NCI-H524 (cell line): Measurements from ENCODE around the gene MAP1LC3A.
A peak's percentile ranks its signal among the peaks of the same experiment; 100 is the strongest.
"Not testable (repeated sequence)": the region's sequence is repeated elsewhere in the genome, so short reads cannot be mapped to it uniquely, and the experiment has no call there.

ENCODE experiments used
- DNase-seq, 2 experiments: peaks; one replicate each; lab custom pipeline; 2025; lab: John Stamatoyannopoulos, UW

The MAP1LC3A gene

GRCh38 chr20:34558320-34559218, at the start of gene MAP1LC3A:
Gene MAP1LC3A (plus strand): TSS chr20:34558718. CDS start chr20:34558869, 151 bp downstream.
- DNase-seq: no peak

GRCh38 chr20:34510575-34510974, 47.9 kb upstream of the MAP1LC3A start:
- DNase-seq: no peak

DNA sequence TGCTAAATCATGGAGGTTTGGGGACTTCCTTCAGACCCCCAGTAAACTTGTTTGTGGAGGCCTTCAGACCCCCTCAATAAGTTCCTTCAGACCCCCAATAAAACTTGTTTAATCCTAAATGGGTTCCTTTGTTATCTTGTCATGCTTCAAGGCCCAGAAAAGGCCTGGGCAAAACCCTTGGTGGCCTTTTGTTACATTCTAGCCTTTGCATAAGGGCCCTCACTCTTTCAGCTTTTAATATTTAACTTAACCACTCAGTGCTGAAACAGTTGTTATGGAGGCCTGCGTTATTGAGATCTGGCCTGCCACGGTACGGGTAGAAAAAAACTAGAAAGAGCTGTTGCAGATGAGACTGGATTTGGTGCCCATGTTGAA, 46.6 kb upstream of the MAP1LC3A start:
- DNase-seq: no peak

DNA sequence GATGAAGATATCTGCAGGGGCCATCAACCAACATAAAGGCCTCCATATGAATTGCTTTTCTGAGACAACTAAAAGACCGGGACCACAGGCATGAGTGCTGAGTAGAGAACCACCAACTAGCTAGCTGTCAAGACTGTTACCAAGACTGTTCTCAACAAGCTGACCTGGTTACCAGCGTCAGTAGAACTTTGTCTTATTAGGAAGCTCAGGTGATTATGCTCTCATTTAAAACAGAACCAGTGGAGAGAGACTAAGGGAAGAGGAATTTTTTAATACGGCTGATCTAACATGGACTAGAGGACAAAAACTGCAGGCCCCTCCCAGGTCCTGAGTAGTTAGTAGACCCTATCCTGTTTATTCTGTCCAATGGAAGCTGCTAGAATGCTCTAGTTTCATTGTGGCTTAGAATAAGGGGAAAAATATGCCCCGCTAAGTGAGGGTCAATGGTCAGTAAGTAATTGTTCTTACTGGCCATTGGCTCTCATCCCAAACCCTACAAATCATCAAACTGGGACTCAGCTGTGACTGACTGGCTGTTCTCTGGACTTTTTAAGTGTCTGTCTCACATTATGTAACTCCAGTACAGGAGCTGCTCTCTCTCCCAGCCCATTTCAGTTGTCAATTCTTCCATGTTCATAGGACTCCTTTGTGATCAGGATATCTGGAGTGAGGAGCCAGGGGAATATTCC, 46.1 kb upstream of the MAP1LC3A start:
- no peak for DNase-seq

GRCh38 chr20:34512955-34513419, 45.5 kb upstream of the MAP1LC3A start:
- DNase-seq: no peak

GRCh38 chr20:34514034-34514433, 44.5 kb upstream of the MAP1LC3A start:
- not testable (repeated sequence) for DNase-seq

DNA sequence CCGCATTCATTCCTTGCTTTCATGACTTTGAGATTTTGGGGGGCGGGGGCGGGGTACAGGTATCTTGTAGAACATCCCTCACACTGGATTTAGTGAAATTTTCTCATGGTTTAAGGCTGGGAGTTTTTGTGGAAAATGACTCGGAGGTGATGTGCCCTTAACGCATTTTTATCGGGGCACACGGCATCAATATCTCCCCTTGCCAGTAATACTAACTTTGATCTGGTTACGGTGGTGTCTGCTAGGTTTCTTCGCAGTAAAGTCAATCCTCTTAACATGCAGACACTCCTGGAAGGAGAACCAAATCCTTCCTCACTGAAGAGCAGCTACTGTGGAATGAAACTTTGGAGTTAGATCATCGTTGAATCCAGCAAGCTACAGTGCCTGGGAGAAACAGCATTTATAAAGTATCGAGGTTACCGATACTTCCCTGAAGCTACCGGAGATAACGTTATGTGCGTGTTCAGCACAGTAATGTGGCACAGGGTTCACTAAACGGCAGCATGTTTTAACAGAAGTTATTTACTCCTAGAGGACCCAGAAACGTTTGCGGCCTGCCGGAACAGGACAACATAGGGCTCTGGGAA, 43.5 kb upstream of the MAP1LC3A start:
- DNase-seq: no peak

DNA sequence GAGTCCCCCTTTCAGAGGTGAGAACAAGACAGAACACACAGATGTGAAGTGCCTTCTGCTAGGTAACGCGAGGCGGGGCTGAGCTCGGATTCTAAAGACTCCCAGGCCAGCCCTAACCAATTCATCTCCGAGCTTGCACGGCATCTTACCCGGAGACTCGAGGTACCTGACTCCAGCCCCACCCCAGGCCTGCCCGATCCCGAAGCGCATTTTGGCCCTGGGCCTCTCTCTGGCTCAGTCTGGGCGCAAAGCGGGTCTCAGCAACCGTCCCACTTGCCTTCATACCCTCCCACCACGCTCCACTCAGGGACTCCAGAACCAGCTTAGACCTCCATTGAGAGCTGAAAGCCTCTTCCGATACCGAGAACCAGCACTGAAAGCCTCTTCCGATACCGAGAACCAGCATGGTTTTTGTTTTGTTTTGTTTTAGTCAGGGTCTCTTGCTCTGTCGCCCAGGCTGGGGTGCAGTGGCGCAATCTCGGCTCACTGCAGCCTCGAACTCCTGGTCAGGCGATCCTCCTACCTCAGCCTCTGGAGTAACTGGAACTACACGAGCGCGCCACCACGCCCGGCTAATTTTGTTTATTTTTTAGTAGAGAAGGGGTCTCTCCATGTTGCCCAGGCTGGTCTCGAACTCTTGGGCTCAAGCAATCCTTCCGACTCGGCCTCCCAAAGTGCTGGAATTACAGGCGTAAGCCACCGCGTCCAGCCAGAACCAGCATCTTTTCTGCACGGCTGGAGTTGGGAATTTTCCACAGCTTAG, 42.9 kb upstream of the MAP1LC3A start:
- peak; percentile 79 to 91 for DNase-seq

- peak; percentile 97 to 98 for DNase-seq
Observed at GRCh38 chr20:34516247-34517113, 42.0 kb upstream of the MAP1LC3A start, which contains the start of gene DYNLRB1. Gene DYNLRB1 (plus strand): TSS chr20:34516422. CDS start chr20:34516459, 37 bp downstream.

DNA sequence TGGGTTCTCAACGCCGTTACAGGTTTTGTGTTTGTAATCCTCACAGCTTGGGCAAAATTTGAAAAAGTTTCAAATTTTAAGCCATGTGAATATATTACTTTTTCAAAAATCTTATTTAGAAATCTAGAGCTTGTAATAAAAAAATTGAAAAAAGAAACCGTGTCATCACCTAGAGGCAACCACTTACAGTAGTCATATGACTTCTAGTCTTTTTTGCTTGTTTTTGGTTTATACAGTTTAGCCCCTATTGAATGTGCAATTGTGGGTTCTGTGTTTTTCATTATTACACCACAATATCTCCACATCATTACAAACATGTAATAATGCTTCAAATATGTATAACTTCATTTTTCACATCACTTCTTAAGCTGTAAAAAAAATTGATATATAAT, 41.4 kb upstream of the MAP1LC3A start:
- no peak for DNase-seq

DNA sequence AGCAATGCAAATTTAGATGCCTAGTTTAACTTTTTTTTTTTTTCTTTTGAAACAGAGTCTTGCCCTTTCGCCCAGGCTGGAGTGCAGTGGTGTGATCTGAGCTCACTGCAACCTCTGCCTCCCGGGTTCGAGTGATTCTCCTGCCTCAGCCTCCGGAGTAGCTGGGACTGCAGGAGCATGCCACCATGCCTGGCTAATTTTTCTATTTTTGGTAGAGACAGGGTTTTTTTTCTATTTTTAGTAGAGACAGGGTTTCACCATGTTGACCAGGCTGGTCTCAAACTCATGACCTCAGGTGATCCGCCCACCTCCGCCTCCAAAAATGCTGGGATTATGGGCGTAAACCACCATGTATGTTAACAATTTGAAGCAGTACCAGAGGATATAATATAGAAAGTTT, 39.7 kb upstream of the MAP1LC3A start:
- not testable (repeated sequence) for DNase-seq

GRCh38 chr20:34519841-34520240, 38.7 kb upstream of the MAP1LC3A start:
- not testable (repeated sequence) for DNase-seq

DNA sequence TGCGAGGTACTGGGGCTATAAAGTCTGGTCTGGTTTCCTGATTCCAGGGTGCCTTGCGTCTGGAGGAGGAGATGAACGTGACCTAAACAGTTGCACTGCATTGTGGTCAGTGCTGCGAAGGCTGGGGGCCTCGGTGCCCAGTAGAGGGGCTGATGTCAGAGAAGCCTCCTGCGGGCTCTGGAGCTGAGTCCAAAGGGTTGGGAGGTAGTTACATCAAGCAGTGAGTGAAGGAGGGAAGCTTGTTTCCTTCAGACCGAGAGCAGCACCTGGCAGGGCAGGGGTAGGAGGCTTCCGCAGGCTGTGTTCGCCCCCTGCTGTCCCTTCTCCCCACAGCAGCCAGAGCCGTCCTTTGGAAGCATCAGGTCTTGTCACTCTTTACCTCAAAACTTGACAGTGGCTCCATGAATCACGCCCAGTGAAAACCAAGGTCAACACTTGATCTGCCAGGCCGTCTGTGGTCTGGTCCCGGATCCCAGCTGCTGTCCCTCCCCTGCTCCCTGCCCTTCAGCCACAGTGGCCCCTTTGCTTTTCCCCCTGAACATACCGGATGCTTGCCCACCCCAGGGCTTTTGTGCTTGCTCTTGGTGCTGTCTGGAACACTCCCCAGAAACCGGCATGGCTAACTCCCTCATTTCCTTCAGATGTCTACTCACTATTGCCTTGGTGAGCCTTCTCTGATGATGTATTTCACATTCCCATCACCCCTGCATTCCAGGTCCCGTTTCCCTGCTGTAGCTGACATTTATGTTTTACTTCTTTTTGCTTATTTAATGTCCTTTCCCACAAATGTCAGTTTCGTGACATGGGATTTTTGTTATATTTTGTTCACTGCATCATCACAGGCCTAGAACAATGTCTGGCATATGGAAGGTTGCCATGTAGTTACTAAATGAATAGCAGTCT, 35.3 kb upstream of the MAP1LC3A start:
- peak; percentile 35 to 80 for DNase-seq

DNA sequence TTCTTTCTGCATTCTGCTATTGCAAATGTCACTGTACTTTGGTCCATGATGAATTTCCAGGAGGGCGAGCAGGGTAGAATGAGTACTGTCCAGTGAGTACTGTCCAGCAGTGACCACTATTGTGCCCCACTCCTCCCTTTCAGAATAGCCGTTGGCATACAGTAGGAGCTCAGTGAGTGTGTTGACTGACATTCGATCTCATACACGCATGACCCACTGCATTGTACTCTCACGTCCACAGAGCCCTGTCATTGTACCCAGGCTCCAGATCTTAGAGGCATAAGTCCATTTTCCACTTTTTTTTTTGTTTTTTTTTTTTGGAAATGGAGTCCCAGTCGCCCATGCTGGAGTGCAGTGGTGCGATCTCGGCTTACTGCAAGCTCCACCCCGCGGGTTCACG, 34.1 kb upstream of the MAP1LC3A start:
- no peak for DNase-seq

- DNase-seq: no peak
Observed at GRCh38 chr20:34525342-34525708, 33.2 kb upstream of the MAP1LC3A start.

DNA sequence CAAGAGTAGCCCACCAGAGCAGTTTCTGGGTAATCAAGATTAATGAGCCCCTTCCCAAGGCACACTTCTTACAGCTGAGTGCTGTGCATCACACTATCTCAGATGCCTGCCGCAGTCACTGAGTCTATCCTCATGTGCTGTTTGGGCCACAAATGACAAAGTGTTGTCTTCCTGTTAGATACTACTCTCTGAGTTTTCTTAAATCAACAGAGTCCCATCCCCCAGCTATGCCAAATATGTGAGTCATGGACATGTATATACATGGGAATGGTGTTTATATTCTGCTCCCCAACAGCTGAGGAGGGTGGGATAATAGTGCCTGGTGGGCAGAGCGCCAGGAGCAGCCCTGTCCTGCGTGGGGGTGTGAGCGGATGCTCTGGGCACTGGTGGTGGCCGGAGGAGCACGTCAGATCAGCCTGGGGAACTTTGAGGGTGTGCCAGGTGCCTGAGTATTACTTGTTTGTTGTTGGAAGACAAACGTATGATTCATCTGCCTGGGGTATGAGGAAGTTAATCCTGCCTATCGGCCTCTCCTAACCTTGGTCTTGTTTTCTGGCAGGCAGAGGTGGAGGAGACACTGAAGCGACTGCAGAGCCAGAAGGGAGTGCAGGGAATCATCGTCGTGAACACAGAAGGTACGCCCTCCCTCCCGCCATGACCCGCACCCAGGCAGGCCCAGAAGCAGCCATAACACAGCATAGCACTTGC, 32.7 kb upstream of the MAP1LC3A start:
- DNase-seq: no peak

GRCh38 chr20:34526466-34526865, 32.1 kb upstream of the MAP1LC3A start:
- no peak for DNase-seq

GRCh38 chr20:34527016-34527415, 31.5 kb upstream of the MAP1LC3A start:
- no peak for DNase-seq

- DNase-seq: no peak
Observed at GRCh38 chr20:34528921-34529297, 29.6 kb upstream of the MAP1LC3A start.
